Measurements from ENCODE around the gene ITGB1BP1.
"Not testable (repeated sequence)": the region's sequence is repeated elsewhere in the genome, so short reads cannot be mapped to it uniquely, and the experiment has no call there.

Gene ITGB1BP1

DNA sequence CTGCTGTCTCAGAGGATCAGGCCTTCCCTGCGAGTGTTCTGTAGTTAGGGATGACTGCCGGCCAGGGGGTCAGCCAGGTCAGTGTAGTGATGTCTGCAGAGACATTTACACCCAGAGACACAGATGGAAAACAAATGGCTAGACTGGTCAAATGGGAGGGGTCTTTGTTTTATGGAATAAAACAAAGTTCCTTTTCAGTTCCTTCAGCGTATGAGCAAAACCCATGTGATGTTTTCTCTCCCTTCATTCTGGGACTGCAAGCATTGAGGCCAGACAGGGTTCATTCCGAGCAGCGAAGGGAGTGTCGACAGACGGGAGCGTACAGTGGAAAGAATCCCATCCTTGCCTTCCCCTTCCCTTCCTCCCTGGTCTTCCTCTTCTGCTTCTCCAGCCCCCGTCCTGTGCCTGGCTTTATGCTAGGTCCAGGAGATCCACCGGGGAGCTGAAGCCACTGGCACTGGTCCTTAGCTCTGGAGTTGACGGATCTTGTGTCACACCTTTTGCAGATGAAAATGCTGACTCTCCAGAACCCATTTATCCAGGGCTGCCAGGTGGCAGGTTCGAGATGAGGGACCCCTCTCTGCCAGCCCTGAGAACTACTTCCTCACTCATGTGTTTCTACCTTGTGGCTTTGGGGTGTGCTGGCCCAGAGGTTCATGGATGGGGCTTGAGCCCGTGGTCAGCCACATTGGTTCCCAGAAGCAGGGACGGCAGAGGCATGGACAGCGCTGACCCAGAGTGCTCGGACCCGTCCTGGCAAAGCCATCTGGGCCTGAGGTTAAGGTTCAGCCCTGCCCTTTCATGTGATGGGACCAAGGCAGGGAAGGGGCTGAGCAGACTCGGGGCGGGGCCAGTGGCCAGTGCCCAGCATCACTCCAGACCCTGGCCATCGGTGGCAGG, 24.2 kb downstream of the ITGB1BP1 start:
- no peak for FAIRE-seq

DNA sequence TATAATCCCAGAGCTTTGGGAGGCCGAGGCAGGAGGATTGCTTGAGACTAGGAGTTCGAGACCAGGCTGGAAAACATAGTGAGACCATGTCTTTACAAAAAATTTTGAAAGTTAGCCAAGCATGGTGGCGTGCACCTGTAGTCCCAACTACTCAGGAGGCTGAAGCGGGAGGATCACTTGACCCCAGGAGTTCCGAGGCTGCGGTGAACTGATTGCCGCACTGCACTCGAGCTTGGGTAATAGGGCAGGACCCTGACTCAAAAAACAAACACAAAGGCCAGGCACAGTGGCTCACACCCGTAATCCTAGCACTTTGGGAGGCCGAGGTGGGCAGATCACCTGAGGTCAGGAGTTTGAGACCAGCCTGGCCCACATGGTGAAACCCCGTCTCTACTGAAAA, 25.1 kb downstream of the ITGB1BP1 start:
- FAIRE-seq = not testable (repeated sequence)

DNA sequence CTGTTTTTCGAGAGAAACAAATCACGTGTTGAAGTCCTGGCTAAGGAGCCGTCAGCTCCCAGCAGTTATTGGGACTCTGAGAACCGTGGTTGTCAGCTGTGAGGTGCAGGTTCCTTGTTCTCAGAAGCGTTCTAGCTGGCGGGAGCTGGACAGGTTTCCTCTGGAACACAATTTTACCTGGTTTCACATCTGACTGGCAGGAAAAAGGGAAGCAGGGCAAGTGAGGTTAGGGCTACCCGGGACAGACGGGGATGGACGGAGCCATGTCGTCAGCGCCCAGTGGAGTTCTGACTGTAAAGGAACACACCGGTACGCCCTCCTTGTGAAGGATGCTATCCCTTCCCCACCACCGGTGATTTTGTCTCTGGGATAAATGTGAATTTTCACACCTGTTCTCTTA, 26.1 kb downstream of the ITGB1BP1 start:
- no peak for FAIRE-seq

DNA sequence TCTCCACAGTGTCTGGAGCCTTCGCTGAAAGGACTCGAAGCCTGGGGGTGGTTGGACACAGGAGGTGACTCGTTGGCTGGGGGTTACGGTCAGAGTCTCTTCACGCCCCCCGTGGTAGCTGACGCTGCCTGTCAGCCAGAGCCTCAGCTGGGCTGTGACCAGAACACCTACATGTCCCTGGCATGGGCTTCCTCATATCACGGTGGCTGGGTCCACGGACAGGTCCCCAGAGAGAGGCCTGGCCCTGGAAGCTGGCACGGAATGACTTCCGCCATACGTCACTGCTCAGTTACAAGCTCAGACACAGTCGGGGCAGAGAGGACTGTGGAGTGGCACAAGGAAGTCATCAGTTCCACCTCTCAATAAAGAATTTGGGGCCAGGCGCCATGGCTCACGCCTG, 28.5 kb downstream of the ITGB1BP1 start:
- no peak for FAIRE-seq

DNA sequence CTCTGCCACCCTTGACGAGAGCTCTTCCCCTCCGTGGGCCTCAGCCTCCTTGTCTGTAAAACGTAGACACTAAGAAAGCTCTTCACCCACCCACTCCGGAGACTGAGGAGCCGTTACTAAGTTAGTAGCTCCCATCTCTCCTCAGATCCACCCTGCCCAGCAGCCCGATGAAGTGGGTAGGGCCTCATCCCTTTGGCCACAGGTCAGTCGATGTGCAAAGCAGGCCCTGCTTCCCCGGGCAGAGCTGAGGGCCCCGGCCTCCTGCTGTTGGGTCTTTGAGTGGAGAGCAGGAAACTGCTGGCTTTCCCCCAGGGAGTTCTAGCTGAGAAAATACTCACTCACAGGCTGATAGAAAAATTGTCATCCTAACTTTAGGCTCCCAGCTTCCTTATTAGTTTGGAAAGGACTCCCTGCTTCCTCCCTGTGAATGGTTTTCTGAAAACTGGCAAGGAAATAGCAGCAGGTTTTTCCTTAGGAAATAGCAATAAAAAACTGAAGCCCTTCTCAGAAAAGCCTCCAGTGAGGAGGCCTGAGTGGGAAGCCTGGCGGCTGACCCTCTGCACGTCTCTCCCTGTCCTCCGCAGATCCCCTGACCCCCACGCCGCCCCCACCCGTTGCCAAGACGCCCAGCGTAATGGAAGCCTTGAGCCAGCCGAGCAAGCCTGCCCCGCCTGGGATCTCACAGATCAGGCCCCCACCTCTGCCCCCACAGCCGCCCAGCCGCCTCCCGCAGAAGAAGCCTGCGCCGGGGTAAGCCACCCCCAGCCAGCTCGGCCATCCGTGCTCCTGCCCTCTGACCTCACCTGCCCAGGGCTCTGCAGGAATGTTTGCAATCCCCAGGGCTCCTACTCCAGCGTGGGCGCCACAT, 30.2 kb downstream of the ITGB1BP1 start:
- FAIRE-seq = no peak

DNA sequence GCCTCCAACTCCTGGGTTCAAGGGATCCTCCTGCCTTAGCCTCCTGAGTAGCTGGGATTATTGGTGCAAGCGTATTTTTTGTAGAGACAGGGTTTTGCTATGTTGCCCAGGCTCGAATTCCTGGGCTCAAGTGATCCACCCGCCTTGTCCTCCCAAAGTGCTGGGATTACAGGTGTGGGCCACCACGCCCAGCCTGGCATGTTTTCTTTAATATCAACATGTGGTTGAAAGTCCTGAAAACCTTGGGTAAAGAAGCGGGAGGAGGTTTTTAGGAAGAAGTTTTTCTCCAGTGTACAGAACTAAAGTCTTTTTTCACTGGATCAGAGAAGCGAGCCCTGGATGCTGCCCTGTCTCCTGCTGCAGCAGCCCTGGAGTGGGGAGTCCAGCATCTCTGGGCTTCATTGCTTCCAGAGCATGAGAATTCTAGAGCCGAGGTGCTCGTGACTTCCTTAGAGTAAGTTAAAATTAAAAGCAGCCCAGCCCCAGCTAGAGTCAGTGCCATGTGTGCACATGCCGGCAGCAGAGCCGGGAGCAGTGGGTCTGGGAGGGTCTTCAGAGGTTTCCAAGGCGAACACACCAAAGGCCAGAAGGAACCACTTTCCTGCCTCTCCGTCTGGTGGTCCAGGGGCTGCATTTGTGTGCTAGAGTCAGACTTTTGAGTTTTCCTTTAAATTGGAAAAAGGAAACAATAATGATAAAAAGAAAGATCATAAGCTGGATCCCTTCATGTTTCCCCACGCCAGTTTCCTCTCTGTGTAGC, 31.2 kb downstream of the ITGB1BP1 start:
- FAIRE-seq = no peak

DNA sequence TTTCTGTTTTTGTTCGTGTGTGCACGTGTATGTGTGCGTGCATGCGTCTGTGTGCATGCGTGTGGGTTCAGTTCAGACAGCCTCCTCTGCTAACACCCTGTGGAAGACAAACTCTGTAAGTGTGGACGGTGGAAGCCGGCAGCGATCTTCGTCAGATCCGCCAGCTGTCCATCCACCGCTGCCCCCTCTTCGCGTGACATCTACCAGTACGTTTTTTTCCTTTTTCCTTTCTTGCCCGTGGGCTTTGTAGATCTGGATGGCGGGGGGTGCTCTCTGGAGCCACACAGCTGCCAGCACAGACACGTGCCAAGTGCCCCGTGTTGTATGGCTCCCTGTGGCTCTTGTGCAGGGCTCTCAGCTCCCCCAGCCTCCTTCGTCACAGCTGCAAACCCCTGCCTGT, 32.3 kb downstream of the ITGB1BP1 start:
- no peak for FAIRE-seq

DNA sequence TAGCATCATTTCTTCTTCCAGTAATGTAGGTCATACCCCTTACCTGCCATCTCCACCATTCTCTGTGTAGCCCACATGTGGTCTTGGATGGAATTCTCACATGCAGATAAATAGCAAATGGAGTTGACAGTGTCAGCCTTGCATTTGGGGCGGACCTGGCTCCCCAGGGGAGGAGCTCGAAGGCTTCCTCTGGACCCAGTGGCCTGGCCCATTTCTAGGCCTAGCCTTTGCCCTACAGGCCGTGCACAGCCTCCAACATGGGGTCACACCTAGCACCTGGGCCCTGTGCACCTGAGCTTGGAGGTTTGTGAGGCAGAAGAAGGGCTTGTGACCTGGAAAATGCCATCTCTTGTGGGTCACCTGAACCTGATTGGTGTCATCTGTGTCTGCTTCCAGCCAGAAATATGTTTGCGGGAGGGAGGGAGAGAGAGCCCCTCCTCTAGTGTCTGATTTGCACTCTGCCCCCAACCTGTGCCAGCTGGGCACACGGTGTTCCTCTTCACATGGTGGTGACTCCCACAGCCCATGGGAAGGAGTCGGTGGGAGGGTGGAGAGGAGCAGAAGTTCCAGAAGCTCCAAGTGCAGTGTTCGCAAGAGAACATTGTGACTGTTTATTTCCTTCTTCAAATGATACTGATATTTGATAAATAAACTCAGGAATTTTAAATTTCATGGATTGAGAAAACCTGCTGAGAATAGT, 33.0 kb downstream of the ITGB1BP1 start:
- FAIRE-seq = no peak

DNA sequence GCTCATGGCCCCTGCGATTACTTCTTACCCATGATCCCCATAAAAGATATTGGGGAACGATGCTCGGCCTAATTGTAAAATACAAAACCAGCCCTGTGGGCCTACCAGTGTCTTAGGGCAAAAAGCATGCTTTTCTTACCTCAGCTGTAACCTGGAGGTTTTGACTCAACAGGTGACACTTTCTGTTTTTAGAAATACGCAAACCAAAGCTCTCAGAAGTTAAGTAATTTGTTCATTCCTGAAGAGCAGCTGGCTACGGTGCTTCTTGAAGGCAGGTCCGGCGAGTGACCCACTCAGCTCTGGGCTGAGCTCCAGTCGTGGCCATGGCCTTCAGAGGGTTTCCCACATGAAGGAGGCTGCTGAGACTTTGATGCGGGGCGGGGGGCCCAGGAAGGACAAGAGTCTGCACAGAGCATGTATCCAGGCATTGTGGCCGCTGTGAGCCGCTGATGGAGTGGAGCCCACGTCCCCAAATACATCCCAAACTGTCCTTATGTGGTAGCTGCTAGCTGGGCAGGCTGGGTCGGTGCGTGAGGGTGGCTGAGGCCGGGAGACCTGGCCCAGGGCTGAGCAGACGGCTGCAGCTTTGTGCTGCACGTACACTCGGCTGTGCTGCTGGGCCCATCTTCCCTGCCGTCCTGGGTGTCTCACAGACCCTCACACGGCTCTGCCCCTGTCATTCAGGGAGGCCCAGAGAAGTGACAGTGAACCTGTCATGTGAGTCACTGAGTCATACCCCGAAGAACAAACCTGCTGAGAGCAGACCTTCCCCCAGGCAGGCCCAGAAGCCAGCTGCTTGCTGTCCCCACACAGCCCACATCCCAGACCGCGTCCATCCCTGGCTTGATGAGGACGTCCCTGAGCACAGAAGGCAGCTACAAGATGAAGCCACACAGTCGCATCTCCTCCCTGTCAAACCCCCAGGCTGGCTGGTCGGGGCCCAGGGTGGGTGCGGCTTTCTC, 34.1 kb downstream of the ITGB1BP1 start:
- FAIRE-seq = no peak

DNA sequence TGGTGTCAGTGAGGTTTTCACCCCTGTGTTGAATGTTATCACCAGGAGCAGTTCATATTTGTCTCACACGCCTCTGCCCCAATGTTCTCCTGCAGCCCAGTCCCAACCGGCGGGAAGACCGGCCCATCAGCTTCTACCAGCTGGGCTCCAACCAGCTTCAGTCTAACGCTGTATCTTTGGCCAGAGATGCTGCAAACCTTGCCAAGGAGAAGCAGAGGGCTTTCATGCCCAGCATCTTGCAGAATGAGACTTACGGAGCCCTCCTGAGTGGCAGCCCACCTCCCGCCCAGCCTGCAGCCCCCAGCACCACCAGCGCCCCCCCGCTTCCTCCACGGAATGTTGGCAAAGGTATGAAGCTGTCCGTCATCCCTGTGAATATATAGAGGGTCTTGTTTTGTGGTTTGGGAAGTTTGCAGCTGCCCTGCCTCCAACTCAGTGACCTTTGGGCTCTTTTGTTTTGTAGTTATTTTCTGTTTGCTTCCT, 35.1 kb downstream of the ITGB1BP1 start:
- FAIRE-seq = no peak

DNA sequence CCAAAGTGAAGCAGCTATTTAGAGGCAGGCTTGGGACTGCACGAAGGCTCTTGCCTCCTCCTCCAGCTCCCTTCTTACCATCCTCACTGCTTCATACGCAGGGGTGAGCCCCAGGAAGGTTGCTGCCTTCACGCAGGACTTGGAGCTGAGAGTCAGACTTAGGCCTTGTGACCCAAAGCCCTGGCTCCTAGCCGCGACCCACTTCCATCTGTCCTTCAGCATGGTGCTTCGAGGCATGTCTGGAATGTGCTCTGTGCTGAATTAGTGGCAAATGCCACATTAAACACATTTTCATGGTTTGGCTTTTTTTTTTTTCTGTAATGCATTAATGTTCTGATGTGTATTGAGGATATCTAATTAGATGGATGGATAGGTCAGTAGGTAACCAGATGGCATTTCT, 37.5 kb downstream of the ITGB1BP1 start:
- no peak for FAIRE-seq

DNA sequence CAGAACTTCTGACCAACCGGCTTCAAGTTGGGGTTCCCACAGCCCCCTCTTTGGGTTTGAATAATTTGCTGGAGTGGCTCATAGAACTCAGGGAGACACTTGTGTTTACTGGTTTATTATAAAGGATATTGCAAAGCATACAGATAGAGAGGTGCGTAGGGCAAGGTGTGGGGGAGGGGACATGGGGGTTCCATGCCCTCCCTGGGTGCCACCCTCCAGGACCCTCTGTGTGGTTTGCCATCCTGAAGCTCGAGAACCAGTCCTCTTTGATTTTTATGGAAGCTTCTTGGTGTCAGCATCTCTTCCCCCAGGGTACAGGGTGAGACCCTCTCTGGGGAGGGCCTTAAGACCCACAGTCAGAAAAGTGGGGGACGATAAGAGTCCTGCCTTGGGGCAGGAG, 38.8 kb downstream of the ITGB1BP1 start:
- no peak for FAIRE-seq

DNA sequence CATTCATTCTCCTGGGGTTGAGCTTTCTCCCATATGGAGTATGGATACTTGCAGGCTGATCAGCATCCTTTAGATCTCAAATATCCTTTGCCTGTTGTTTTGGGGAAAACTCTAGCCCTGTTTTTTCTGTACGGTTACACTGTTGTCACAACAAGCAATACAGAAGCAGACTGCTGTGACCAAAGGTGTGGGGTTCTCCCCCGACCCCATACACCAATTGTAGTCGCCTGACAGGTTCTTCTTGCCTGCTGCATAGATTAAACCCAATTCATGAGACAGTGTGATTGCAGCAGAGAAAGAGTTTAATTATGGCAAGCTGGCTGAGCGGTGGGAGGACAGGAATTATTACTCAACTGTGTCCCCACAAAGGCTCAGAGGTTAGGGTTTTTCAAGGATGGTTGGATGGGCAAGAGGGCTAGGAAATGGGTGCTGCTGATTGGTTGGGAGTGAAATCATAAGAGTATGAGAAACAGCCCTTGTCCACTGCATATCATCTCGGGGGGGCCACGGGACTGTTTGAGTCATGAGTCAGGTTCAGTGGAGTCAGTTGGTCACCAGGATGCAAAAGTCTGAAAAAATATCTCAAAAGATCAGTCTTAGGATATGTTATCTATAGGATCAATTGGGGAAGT, 40.6 kb downstream of the ITGB1BP1 start:
- FAIRE-seq = no peak

DNA sequence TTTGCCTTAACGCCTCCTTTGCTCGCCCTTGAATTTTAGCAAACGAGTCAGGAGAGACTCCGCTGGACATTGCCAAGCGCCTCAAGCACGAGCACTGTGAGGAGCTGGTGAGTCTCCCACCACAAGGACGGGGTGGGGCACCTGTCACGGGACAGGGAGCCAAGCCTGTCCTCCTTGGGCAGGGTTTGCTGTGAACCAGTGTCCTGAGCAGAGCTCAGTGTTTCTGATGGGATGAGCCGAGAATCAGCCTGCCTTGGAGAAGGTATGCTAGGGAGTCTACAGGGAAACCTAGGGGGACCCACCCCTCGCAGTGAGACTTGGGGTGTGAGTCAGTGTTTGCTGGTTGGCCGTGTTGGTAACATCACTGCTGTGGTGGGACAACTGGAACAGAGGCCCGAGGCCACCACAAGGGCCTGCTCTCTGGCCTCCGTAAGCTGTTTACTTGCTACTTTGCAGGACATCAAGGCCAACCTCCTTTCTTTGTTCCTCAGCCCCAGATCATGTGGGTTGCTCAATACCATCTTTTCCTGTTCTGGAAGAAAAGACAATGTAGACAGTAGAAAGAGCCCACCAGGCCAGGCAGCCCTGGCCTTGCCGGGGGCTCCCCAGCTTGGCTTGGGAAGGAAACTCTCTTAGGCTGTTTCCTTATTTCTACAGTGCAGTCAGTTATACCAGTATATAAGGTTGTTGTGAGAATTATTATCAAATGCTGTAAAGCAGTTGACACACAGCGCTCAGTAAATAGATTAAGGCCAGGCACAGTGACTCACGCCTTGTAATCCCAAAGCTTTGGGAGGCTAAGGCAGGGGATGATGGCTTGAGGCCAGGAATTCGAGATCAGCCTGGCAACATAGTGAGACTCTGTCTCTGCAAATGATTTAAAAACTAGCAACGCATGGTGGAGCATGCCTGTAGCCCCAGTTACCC, 42.4 kb downstream of the ITGB1BP1 start:
- FAIRE-seq = no peak

DNA sequence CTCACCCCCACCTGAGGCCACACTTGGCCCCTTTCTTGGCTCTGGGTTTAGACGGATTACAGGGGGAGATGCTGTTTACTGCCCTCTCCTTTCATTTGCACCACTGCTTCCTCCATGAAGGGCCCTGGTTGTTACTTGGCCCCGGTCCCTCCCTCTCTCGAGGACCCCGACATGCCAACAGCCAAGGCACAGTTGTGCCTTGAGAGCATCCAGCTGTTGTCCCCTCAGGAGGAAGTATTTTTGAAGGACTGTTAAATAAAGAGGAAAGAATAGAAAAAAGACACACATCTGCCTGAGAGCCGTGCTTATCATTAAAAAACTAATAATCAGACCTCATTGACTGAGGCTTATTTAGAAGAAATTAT, 44.0 kb downstream of the ITGB1BP1 start:
- no peak for FAIRE-seq

DNA sequence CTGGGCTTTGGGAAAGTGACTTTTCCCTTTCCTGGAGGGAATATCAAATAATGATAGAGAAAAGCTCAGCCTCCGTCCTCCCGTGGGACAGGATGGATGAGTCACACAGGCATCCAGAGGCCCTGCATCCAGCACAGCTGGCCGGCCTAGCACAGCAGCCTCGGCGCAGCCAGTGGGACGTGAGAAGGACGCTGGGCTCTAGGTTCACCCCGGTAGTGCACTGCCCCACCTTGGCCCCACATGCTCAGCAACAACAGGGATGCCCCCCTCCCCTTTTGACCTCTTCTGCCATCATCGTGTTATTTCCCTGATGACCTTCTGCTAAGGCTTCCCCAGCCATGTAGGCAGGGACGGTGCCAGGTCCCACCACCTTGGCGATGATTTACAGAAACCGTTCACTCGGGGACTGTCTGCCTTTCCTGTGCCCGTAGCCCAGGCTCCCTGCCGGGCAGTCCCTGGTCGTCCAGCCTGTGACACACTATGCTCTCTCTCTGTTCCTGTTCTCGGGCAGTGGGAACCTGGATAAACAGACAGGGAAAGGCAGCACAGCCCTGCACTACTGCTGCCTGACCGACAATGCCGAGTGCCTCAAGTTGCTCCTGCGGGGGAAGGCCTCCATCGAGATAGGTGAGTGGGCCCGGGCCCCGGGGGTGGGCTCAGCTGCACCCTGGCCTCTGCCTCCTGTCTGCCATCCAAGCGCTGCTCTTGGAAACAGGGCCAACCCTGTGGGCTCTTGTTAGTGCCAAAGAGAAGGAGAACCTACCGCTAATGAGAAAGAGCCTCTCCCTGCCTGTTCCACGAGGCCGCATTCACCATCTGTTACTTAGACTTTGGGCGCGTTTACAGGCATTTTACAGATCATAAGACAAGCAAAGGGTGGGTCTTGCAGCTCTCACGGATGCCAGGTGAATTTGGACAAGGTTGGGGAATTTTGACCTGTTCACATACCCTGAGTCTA, 44.6 kb downstream of the ITGB1BP1 start:
- no peak for FAIRE-seq

DNA sequence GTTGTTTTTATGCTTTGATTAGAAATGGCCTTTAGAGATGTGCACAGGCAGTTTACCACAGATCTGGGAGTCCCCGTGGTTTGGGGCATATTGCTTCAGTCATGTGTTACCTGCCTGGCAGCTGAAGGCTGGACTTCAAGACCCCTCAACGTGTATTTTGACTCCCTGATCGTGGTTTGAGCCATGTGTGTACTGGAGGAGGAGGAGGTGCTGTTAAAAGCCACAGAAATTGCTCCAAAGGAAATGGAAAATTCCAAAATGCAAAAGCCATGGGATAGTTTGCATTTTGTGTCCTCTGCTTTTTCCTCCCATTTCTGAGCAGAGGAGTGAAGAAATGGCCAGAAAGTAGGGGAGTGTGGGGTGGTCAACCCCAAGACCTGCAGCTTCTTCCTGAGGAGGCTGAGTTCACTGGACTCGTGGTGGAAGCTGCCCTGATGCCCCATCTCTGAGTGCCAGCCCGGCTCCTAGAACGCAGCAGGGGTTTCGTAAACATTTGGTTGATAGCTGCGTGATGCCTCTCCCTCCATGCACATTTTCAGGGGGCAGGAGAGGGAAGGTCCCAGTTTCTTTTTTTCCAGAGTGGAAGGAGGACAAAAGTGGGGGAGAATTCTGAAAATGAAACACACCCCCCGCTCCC, 45.7 kb downstream of the ITGB1BP1 start:
- no peak for FAIRE-seq
